OCI-LY3 (cell line): ENCODE measurements around the gene SHLD2.
"Not testable (repeated sequence)": the region's sequence is repeated elsewhere in the genome, so short reads cannot be mapped to it uniquely, and the experiment has no call there.

Experiments
- H2AFZ ChIP-seq: fragments of 200-600, 300-600 bp; shearing (Covaris generic); 2 replicates; pipeline ENCODE4 v1.6.0; 2014; ENCODE audit warnings: antibody characterized with exemption, low read depth, low read length
- H3K27ac ChIP-seq: fragments of 200-600, 300-600 bp; sonication (generic); 2 replicates; pipeline ENCODE4 v1.5.1; 2014; ENCODE audit warnings: mild to moderate bottlenecking, low read length, moderate library complexity, mixed read lengths
- H3K27me3 ChIP-seq: fragments of 200-600, 300-600 bp; sonication (generic); 2 replicates; pipeline ENCODE4 v1.6.1; 2014; ENCODE audit warnings: low read depth, low read length, mixed read lengths
- H3K36me3 ChIP-seq: fragments of 200-600, 300-600 bp; sonication (generic); replicated peaks from 2 replicates; pipeline ENCODE3; 2014; ENCODE audit warnings: low read depth, low read length, mixed read lengths
- H3K4me1 ChIP-seq: fragments of 300-600, 200-600 bp; sonication (generic); 2 replicates; pipeline ENCODE4 v1.6.1; 2014; ENCODE audit warnings: low read length, mixed read lengths
- H3K4me2 ChIP-seq: fragments of 200-600, 300-600 bp; sonication (generic); 2 replicates; pipeline ENCODE4 v1.6.1; 2014; ENCODE audit warnings: low read length, mixed read lengths
- H3K4me3 ChIP-seq: fragments of 300-600, 200-600 bp; sonication (generic); 2 replicates; pipeline ENCODE4 v1.5.1; 2014; ENCODE audit warnings: antibody characterized with exemption, mild to moderate bottlenecking, low read length, moderate library complexity
- H3K79me2 ChIP-seq: fragments of 300-600, 200-600 bp; shearing (Covaris generic); 2 replicates; pipeline ENCODE4 v1.6.1; 2014; ENCODE audit warnings: mild to moderate bottlenecking, low read length, mixed read lengths
- H3K9ac ChIP-seq: fragments of 300-600, 200-600 bp; shearing (Covaris generic); 2 replicates; pipeline ENCODE4 v1.6.0; 2014; ENCODE audit warnings: mild to moderate bottlenecking, low read length, moderate library complexity
- H3K9me3 ChIP-seq: fragments of 200-600, 300-600 bp; shearing (Covaris generic); 2 replicates; pipeline ENCODE4 v1.6.1; 2014; ENCODE audit warnings: low read length, mixed read lengths; ENCODE audit not compliant: insufficient read depth
- H4K20me1 ChIP-seq: fragments of 200-600, 300-600 bp; sonication (generic); 2 replicates; pipeline ENCODE4 v1.6.1; 2016; ENCODE audit warnings: low read length, mixed read lengths; ENCODE audit not compliant: insufficient read depth
- EZH2phosphoT487 ChIP-seq: fragments of 200-600 bp; shearing (Covaris generic); IDR thresholded peaks from 2 replicates; pipeline ENCODE4 v1.6.1; 2018; ENCODE audit warnings: antibody characterized with exemption, mixed run types, low read depth
- TF ChIP-seq, protein P1 (sequence below): fragments of 200-600, 300-600 bp; sonication (generic); IDR thresholded peaks from 2 replicates; pipeline ENCODE4 v1.5.1; 2014; ENCODE audit warnings: antibody characterized with exemption, low read length, low read depth

The SHLD2 gene

DNA sequence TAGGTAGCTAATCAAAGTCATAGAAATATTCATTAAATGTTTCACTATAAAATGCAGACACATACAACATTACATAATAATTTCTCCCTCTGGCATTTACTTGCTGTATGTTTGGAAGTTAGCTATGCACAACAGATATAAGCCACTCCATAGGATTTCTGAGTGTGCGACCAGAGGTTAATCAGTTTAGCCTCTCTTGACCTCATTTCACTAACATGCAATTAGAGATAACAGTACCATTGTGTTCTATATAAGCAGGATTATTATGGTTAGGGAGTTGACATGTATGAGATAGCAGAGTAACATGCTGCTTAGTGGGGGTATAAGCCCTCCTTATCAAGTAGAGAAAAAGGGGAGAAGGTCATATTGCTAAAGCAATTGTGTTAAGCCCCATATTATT lies 26.7 kb upstream of the SHLD2 start:
- Histone ChIP-seq H3K4me3 (no peak overlapping the region), H3K4me1 (peaks cover 10% of the 10 kb centered on the region), H3K27ac (no peak overlapping the region), H3K9ac (no peak overlapping the region), H3K27me3 (no peaks in the 10 kb centered on the region), H3K9me3 (no peaks in the 10 kb centered on the region), H2AFZ (no peak overlapping the region), H4K20me1 (no peaks in the 10 kb centered on the region; the same call in 1 of the 2 replicates), H3K79me2 (no peaks in the 10 kb centered on the region), H3K36me3 (peaks cover 25% of the 10 kb centered on the region), H3K4me2 (no peak overlapping the region)
- TF ChIP-seq, protein P1, sequence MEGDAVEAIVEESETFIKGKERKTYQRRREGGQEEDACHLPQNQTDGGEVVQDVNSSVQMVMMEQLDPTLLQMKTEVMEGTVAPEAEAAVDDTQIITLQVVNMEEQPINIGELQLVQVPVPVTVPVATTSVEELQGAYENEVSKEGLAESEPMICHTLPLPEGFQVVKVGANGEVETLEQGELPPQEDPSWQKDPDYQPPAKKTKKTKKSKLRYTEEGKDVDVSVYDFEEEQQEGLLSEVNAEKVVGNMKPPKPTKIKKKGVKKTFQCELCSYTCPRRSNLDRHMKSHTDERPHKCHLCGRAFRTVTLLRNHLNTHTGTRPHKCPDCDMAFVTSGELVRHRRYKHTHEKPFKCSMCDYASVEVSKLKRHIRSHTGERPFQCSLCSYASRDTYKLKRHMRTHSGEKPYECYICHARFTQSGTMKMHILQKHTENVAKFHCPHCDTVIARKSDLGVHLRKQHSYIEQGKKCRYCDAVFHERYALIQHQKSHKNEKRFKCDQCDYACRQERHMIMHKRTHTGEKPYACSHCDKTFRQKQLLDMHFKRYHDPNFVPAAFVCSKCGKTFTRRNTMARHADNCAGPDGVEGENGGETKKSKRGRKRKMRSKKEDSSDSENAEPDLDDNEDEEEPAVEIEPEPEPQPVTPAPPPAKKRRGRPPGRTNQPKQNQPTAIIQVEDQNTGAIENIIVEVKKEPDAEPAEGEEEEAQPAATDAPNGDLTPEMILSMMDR: no peak
- no peak for TF ChIP-seq EZH2phosphoT487

DNA sequence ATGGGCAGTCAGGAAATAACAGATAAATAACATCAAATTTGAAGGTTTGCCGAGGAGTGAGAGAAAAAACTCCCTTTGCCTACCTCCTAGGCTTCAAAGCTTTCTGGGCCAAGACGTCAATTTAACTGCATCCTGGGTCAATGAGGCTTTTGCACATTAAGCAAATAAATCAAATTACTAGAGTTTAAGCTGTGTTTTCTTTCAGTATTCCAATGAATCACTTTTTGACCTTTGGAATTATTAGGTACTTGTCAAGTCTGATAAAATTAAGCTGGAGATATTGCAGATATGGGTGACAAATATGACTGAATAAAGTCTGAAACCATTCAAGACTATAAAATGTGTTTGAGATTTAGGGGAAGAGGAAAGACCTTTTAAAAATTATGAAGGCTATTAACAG lies 22.6 kb upstream of the SHLD2 start:
- no peaks in the 10 kb centered on the region for H3K79me2 ChIP-seq
- no peaks in the 10 kb centered on the region for H3K27me3 ChIP-seq
- no peak overlapping the region for H3K27ac ChIP-seq
- no peak overlapping the region for H3K4me3 ChIP-seq
- H3K4me2 ChIP-seq: no peak overlapping the region
- H2AFZ ChIP-seq: no peak overlapping the region
- no peak for TF ChIP-seq EZH2phosphoT487
- TF ChIP-seq, protein P1: no peak
- no peaks in the 10 kb centered on the region for H3K9me3 ChIP-seq
- no peaks in the 10 kb centered on the region; the same call in 1 of the 2 replicates for H4K20me1 ChIP-seq
- no peaks in the 10 kb centered on the region for H3K4me1 ChIP-seq
- H3K9ac ChIP-seq: no peak overlapping the region
- peaks cover 3% of the 10 kb centered on the region for H3K36me3 ChIP-seq

DNA sequence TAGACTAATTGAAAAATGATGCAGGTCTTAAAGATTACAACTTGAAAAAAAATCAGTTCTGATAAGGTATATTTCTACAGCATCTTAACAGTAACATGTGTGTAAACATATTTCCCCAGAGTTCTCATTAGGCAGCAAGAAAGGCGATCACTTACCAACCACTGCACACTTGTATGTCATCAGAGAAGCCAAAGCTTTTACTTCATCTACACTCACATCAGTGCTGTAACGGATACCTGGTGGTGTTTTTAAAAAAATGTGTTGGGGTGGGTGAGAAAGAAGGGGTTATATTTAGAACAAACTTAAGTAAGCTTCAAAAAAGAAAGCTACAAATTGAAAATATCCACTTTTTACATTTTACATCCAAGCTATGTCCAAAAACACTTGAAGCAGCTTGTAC lies 18.6 kb upstream of the SHLD2 start:
- H3K27ac ChIP-seq, H3K27me3 ChIP-seq, H3K4me1 ChIP-seq, H3K9me3 ChIP-seq, H3K4me3 ChIP-seq, H2AFZ ChIP-seq, H3K9ac ChIP-seq, H3K79me2 ChIP-seq, H3K36me3 ChIP-seq, H4K20me1 ChIP-seq, H3K4me2 ChIP-seq: not testable (repeated sequence)

DNA sequence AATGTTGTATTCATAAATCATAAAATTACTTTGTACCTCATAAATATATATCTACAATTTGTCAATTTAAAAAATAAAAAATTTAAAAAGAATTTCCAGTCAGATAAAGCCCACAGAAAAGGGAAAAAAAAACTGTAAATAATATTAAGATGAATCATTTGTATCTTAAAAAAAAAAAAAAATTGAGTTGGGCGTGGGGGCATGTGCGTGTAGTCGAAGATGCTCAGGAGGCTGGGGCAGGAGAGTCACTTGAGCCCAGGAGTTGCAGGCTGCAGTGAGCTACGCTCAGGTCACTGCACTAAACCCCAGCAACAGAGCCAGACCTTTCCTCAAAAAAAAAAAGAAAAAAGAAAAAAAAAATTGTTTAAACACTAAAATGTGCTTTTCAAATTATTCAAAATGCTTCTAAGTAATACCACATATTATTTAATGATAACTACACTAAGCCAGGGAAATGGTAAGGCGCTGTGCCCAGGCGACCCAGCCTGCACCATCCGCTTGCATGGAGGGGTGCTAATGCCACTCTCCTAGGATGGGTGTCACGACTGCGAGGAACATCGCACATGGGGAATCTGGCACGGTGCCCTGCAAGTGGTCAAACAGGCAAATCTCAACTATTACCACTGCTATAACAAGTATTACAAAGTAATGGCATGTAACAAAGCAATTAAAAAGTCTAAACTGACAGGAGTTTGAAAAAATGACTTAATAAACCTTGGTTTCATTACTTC lies 15.7 kb upstream of the SHLD2 start:
- H3K27ac ChIP-seq: no peak overlapping the region
- H3K9me3 ChIP-seq: no peaks in the 10 kb centered on the region
- H3K4me3 ChIP-seq: no peak overlapping the region
- H3K36me3 ChIP-seq: no peaks in the 10 kb centered on the region
- peaks cover 11% of the 10 kb centered on the region for H4K20me1 ChIP-seq
- H3K4me1 ChIP-seq: peaks cover 5% of the 10 kb centered on the region
- H3K79me2 ChIP-seq: peaks cover 20% of the 10 kb centered on the region
- H2AFZ ChIP-seq: no peak overlapping the region
- no peak overlapping the region for H3K9ac ChIP-seq
- TF ChIP-seq EZH2phosphoT487: no peak
- TF ChIP-seq, protein P1: no peak
- H3K4me2 ChIP-seq: no peak overlapping the region
- H3K27me3 ChIP-seq: no peaks in the 10 kb centered on the region

DNA sequence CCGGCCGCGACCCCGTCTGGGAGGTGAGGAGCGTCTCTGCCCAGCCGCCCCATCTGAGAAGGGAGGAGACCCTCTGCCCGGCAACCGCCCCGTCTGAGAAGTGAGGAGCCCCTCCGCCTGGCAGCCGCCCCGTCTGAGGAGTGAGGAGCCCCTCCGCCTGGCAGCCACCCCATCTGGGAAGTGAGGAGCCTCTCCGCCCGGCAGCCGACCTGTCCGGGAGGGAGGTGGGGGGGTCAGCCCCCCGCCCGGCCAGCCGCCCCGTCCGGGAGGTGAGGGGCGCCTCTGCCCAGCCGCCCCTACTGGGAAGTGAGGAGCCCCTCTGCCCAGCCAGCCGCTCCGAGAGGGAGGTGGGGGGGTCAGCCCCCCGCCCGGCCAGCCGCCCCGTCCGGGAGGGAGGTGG lies 14.4 kb upstream of the SHLD2 start:
- H4K20me1 ChIP-seq: peaks cover 19% of the 10 kb centered on the region
- not testable (repeated sequence) for H3K9ac ChIP-seq, H3K36me3 ChIP-seq, H2AFZ ChIP-seq, H3K9me3 ChIP-seq, H3K4me2 ChIP-seq, H3K27me3 ChIP-seq, H3K27ac ChIP-seq, H3K4me3 ChIP-seq
- H3K79me2 ChIP-seq: peaks cover 29% of the 10 kb centered on the region
- H3K4me1 ChIP-seq: peaks cover 14% of the 10 kb centered on the region

DNA sequence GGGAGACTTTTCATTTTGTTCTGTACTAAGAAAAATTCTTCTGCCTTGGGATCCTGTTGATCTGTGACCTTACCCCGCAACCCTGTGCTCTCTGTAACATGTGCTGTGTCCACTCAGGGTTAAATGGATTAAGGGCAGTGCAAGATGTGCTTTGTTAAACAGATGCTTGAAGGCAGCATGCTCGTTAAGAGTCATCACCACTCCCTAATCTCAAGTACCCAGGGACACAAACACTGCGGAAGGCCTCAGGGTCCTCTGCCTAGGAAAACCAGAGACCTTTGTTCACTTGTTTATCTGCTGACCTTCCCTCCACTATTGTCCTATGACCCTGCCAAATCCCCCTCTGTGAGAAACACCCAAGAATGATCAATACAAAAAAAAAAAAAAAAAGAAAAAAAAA lies 13.4 kb upstream of the SHLD2 start:
- H3K79me2 ChIP-seq: peaks cover 34% of the 10 kb centered on the region
- not testable (repeated sequence) for H3K4me2 ChIP-seq, H2AFZ ChIP-seq, H3K9me3 ChIP-seq, H3K36me3 ChIP-seq, H3K4me3 ChIP-seq, H3K27me3 ChIP-seq, H3K9ac ChIP-seq, H3K27ac ChIP-seq
- H3K4me1 ChIP-seq: peaks cover 14% of the 10 kb centered on the region
- peaks cover 22% of the 10 kb centered on the region for H4K20me1 ChIP-seq

DNA sequence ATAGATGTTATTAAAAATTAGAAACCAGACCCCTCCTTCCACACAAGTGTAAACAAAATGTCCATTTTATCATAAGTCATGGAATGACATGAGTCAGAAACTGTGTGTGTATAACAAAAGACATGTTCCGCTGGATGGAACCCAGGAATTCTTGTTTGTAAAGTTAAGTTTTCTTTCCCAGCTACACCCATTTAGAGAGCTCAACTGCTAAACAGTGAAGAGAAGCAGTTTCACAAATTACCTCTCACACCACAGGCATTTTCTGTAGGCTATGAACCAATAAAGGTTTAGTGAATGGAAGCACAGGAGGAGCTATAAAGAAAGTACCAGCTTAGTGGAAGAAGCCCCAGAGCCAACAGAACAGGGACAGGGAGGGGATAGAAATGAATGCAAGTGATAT lies 12.8 kb upstream of the SHLD2 start:
- H3K27ac ChIP-seq, H3K4me2 ChIP-seq, H3K9ac ChIP-seq, H3K27me3 ChIP-seq, H2AFZ ChIP-seq, H3K36me3 ChIP-seq, H3K9me3 ChIP-seq, H3K4me3 ChIP-seq: not testable (repeated sequence)
- peaks cover 14% of the 10 kb centered on the region for H3K4me1 ChIP-seq
- peaks cover 40% of the 10 kb centered on the region for H3K79me2 ChIP-seq
- peaks cover 28% of the 10 kb centered on the region for H4K20me1 ChIP-seq
